Thoracic aorta (tissue), 2 donors: ENCODE data around the gene CYB561A3. TPM values are rescaled to one million over a fixed set of nuclear protein-coding genes. Genes with fewer than 3 reads are reported as not detected.
A peak's percentile ranks its signal among the peaks of the same experiment; 100 is the strongest.
"Not testable (repeated sequence)": the region's sequence is repeated elsewhere in the genome, so short reads cannot be mapped to it uniquely, and the experiment has no call there.

ENCODE experiments used
- ATAC-seq: fragments of 150-250 bp; one replicate; pipeline ENCODE4 v1.8.0; 2017; ENCODE audit warnings: low read depth; ENCODE audit not compliant: insufficient number of reproducible peaks, low FRiP score
- DNase-seq: peaks from one replicate; pipeline ENCODE4 v3.0.0-alpha.2; 2020; ENCODE audit warnings: low spot score
- H3K27ac ChIP-seq, 2 donors: fragments of 200-600 bp; sonication (generic); 1 replicate in 1 of 2; 2 replicates in 1 of 2; pipeline ENCODE4 v1.5.1; 2016; ENCODE audit warnings: mild to moderate bottlenecking in 2 of 2, moderate library complexity in 2 of 2
- H3K27me3 ChIP-seq: fragments of 200-600 bp; sonication (generic); replicated peaks from 2 replicates; pipeline ENCODE4 v1.6.0; 2016; ENCODE audit warnings: mild to moderate bottlenecking; ENCODE audit not compliant: insufficient read depth
- H3K36me3 ChIP-seq: fragments of 200-600 bp; sonication (generic); one replicate; pipeline ENCODE4 v1.5.1; 2016
- H3K4me1 ChIP-seq, 2 donors: fragments of 200-600 bp; sonication (generic); 1 replicate in 1 of 2; 2 replicates in 1 of 2; pipeline versions ENCODE4 v1.5.1 to v1.6.0; 2016; ENCODE audit warnings: low read depth in 2 of 2, mild to moderate bottlenecking in 1 of 2; ENCODE audit not compliant: control insufficient read depth in 1 of 2
- H3K4me3 ChIP-seq: fragments of 200-600 bp; sonication (generic); 2 replicates; pipeline ENCODE4 v1.5.1; 2016; ENCODE audit warnings: mild to moderate bottlenecking
- H3K9me3 ChIP-seq: fragments of 200-600 bp; sonication (generic); 2 replicates; pipeline ENCODE4 v1.5.1; 2016
- total RNA-seq, 2 donors: library from RNA; depleted of rRNA; stranded (reverse); fragments of >200 nt; gene quantifications; one replicate each; pipeline versions ENCODE4 v1.1.0 to v1.2.3, GENCODE V29; 2016
- TF ChIP-seq, protein P1 (sequence below): fragments of 200-600 bp; sonication (generic); IDR thresholded peaks from one replicate; pipeline ENCODE4 v1.5.1; 2019; ENCODE audit warnings: antibody characterized with exemption

The CYB561A3 gene
- total RNA-seq, 2 donors from 2014 or later, result 37.1 to 80.8 TPM

GRCh38 chr11:61384271-61385242 lies 22.9 kb upstream of the CYB561A3 start:
- Histone ChIP-seq H3K4me3 (no peak overlapping the region), H3K4me1 (peaks cover 2 to 3% of the 10 kb centered on the region in 2 donors), H3K9me3 (no peaks in the 10 kb centered on the region), H3K27me3 (no peaks in the 10 kb centered on the region), H3K27ac (no peak overlapping the region), H3K36me3 (no peaks in the 10 kb centered on the region)
- ATAC-seq (no peak), DNase-seq (no peak)
- TF ChIP-seq, protein P1, sequence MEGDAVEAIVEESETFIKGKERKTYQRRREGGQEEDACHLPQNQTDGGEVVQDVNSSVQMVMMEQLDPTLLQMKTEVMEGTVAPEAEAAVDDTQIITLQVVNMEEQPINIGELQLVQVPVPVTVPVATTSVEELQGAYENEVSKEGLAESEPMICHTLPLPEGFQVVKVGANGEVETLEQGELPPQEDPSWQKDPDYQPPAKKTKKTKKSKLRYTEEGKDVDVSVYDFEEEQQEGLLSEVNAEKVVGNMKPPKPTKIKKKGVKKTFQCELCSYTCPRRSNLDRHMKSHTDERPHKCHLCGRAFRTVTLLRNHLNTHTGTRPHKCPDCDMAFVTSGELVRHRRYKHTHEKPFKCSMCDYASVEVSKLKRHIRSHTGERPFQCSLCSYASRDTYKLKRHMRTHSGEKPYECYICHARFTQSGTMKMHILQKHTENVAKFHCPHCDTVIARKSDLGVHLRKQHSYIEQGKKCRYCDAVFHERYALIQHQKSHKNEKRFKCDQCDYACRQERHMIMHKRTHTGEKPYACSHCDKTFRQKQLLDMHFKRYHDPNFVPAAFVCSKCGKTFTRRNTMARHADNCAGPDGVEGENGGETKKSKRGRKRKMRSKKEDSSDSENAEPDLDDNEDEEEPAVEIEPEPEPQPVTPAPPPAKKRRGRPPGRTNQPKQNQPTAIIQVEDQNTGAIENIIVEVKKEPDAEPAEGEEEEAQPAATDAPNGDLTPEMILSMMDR, result no peak

DNA sequence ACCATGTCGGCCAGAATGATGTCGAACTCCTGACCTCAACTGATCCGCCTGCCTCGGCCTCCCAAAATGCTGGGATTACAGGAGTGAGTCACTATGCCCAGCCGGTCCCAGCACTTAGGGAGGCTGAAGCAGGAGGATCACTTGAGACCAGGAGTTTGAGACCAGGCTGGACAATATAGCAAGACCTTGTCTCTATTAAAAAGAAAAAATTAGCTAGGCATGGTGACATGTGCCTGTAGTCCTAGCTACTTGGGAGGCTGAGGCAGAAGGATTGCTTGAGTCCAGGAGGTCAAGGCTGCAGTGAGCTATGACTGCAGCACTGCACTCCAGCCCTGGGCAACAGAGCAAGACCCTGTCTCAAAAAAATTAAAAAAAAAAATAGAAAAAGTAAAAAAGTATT lies 22.2 kb upstream of the CYB561A3 start:
- H3K27ac ChIP-seq, H3K4me3 ChIP-seq, H3K36me3 ChIP-seq, ATAC-seq, H3K9me3 ChIP-seq, H3K27me3 ChIP-seq, DNase-seq: not testable (repeated sequence)
- peaks cover 8 to 10% of the 10 kb centered on the region in 2 donors for H3K4me1 ChIP-seq

DNA sequence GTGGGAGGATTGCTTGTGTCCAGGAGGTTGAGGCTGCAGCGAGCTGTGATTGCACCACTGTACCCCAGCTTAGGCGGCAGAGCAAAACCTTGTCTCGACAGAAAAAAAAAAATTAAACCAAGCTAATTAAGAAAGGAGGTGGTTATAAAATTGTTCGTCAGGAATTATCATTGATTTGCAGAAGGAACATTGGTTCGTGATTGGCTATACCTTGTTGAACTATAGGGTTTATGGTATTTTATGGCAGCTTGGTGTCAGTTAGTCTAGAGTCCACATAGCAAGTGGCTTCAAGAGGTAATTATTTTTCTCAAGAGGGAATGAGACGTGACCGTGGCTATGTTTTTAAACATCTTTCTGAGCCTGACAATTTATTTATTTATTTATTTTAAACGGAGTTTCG lies 19.2 kb upstream of the CYB561A3 start:
- Histone ChIP-seq H3K9me3 (no peaks in the 10 kb centered on the region), H3K27ac (no peak overlapping the region), H3K4me3 (no peak overlapping the region), H3K27me3 (no peaks in the 10 kb centered on the region), H3K4me1 (peaks cover 10 to 16% of the 10 kb centered on the region in 2 donors), H3K36me3 (peaks cover 3% of the 10 kb centered on the region)
- DNase-seq (no peak), ATAC-seq (no peak)
- TF ChIP-seq, protein P1, result no peak

GRCh38 chr11:61378713-61379313 lies 17.1 kb upstream of the CYB561A3 start:
- TF ChIP-seq, protein P1, result no peak
- DNase-seq (no peak), ATAC-seq (peak; percentile 98)
- peaks cover 4% of the 10 kb centered on the region for H3K36me3 ChIP-seq
- H3K27me3 ChIP-seq, result no peaks in the 10 kb centered on the region
- no peaks in the 10 kb centered on the region for H3K9me3 ChIP-seq
- peaks cover 10 to 16% of the 10 kb centered on the region in 2 donors for H3K4me1 ChIP-seq
- no peak overlapping the region for H3K4me3 ChIP-seq
- H3K27ac ChIP-seq, result peak overlapping the region; percentile 83 to 88

- Histone ChIP-seq H3K27me3 (no peaks in the 10 kb centered on the region), H3K27ac (peak overlapping the region in 1 of 2 donors; percentile 88), H3K36me3 (peaks cover 4% of the 10 kb centered on the region), H3K9me3 (no peaks in the 10 kb centered on the region), H3K4me1 (peaks cover 10 to 16% of the 10 kb centered on the region in 2 donors), H3K4me3 (no peak overlapping the region)
- TF ChIP-seq, protein P1, result no peak
- ATAC-seq (no peak), DNase-seq (no peak)
Observed at GRCh38 chr11:61377461-61378160, 15.9 kb upstream of the CYB561A3 start.
